Chondrocyte (in vitro differentiated cells): ENCODE measurements around the gene ISG20. TPM values are rescaled to one million over a fixed set of nuclear protein-coding genes. Genes with fewer than 3 reads are reported as not detected.

Source experiments
- DNase-seq: peaks from one replicate; pipeline ENCODE4 v3.0.0; 2021; ENCODE audit warnings: mixed read lengths, low spot score
- H3K27ac Mint-ChIP-seq: one replicate; pipeline ENCODE4 v1.8.0; 2021; ENCODE audit warnings: mild to moderate bottlenecking, moderate library complexity, mixed read lengths; ENCODE audit not compliant: unreplicated experiment
- H3K27me3 Mint-ChIP-seq: 2 replicates; pipeline ENCODE4 v1.8.0; 2021; ENCODE audit warnings: low read depth, mixed read lengths
- H3K36me3 Mint-ChIP-seq: 2 replicates; pipeline ENCODE4 v1.8.0; 2021; ENCODE audit warnings: low read depth, mixed read lengths
- H3K4me1 Mint-ChIP-seq: 2 replicates; pipeline ENCODE4 v1.8.0; 2021; ENCODE audit warnings: low read depth, mild to moderate bottlenecking, mixed read lengths
- H3K4me3 Mint-ChIP-seq: one replicate; pipeline ENCODE4 v1.8.0; 2021; ENCODE audit warnings: mild to moderate bottlenecking, moderate library complexity, mixed read lengths; ENCODE audit not compliant: unreplicated experiment
- H3K9me3 Mint-ChIP-seq: 2 replicates; pipeline ENCODE4 v1.8.0; 2021; ENCODE audit warnings: low read depth, mixed read lengths
- CTCF ChIP-seq: fragments of 200-600 bp; sonication (generic); IDR thresholded peaks from 2 replicates; pipeline ENCODE4 v1.5.0; 2021; ENCODE audit warnings: antibody characterized with exemption, mild to moderate bottlenecking, moderate library complexity
- total RNA-seq: library from RNA; stranded (reverse); gene quantifications from 3 replicates; pipeline ENCODE4 v1.2.1, GENCODE V29; 2021

The ISG20 gene
- total RNA-seq, 1 donor from 2014 or later: 4.5 TPM

GRCh38 chr15:88664151-88664778 is 25.4 kb downstream of the ISG20 start:
- no peak for DNase-seq
- Mint-ChIP-seq H3K27ac (no peak overlapping the region), H3K4me3 (no peak overlapping the region), H3K4me1 (peaks cover 49% of the 10 kb centered on the region), H3K27me3 (no peaks in the 10 kb centered on the region), H3K36me3 (peaks cover 6% of the 10 kb centered on the region), H3K9me3 (peaks cover 11% of the 10 kb centered on the region)
- TF ChIP-seq CTCF: peak; percentile 35

- H3K9me3 Mint-ChIP-seq: peaks cover 21% of the 10 kb centered on the region
- H3K4me1 Mint-ChIP-seq: peaks cover 3% of the 10 kb centered on the region
- H3K4me3 Mint-ChIP-seq: no peak overlapping the region
- no peak for TF ChIP-seq CTCF
- peaks cover 16% of the 10 kb centered on the region for H3K27me3 Mint-ChIP-seq
- DNase-seq: no peak
- no peak overlapping the region for H3K27ac Mint-ChIP-seq
- peaks cover 13% of the 10 kb centered on the region for H3K36me3 Mint-ChIP-seq
These were observed 35.8 kb downstream of the ISG20 start for GRCh38 chr15:88674661-88675060.

- peaks cover 5% of the 10 kb centered on the region for H3K36me3 Mint-ChIP-seq
- no peaks in the 10 kb centered on the region for H3K9me3 Mint-ChIP-seq
- no peak overlapping the region for H3K4me3 Mint-ChIP-seq
- H3K27me3 Mint-ChIP-seq: peaks cover 6% of the 10 kb centered on the region
- no peak for TF ChIP-seq CTCF
- DNase-seq: no peak
- H3K27ac Mint-ChIP-seq: no peak overlapping the region
- H3K4me1 Mint-ChIP-seq: peaks cover 3% of the 10 kb centered on the region
These were observed 39.9 kb downstream of the ISG20 start for GRCh38 chr15:88678755-88679154.

GRCh38 chr15:88680241-88681001 is 41.6 kb downstream of the ISG20 start:
- no peak overlapping the region for H3K27ac Mint-ChIP-seq
- peak; percentile 12 for TF ChIP-seq CTCF
- no peak for DNase-seq
- H3K4me1 Mint-ChIP-seq: peaks cover 3% of the 10 kb centered on the region
- H3K36me3 Mint-ChIP-seq: peaks cover 5% of the 10 kb centered on the region
- H3K9me3 Mint-ChIP-seq: no peaks in the 10 kb centered on the region
- no peak overlapping the region for H3K4me3 Mint-ChIP-seq
- peaks cover 3% of the 10 kb centered on the region for H3K27me3 Mint-ChIP-seq

- Mint-ChIP-seq H3K4me1 (peaks cover under 1% of the 10 kb centered on the region), H3K27me3 (peaks cover under 1% of the 10 kb centered on the region), H3K27ac (no peak overlapping the region), H3K9me3 (no peaks in the 10 kb centered on the region), H3K36me3 (peaks cover 3% of the 10 kb centered on the region), H3K4me3 (no peak overlapping the region)
- DNase-seq: no peak
- no peak for TF ChIP-seq CTCF
These were observed 42.9 kb downstream of the ISG20 start for GRCh38 chr15:88681610-88682221.
